GM21447 (cell line): Measurements from ENCODE around the gene NOA1.

Experiments used
- ATAC-seq: cut with Tn5 transposase; IDR thresholded peaks from one replicate; pipeline ENCODE4 v1.9.1; 2021; ENCODE audit not compliant: unreplicated experiment

The NOA1 gene

DNA sequence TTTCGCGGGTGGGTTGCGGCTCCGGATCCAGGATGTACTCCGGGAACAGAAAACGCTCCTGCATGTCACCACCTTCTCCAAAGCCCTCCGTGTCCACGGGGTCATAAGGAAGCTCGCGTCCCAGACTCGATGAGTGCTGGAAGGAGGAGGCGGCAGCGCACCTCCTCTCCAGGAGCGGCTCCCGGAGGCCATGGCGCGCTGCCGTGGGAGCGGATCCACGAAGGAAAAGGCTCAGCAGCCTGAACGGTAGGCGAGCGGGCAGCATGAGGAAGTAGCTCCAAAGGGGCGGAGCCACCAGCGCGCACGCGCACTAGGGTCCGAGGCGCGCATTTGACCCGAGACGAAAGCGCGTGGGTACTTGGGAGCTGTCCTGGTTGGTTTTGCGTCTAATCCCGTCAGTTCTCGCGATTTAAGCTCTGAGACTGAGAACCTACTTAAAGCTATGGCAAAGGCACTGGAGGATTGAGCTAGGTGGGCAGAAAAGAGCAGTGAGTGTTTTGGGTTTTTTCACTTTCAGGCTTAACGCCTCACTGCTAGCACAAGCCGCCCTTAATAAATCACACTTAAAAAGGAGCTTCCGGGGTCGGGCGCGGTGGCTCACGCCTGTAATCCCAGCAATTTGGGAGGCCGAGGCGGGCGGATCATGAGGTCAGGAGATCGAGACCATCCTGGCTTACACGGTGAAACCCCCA, at the start of gene NOA1:
Gene NOA1 (minus strand): TSS at position 286 of the 692 bp plus-strand sequence. CDS start 21 bp downstream, at position 265.
- peak; percentile 82 for ATAC-seq

DNA sequence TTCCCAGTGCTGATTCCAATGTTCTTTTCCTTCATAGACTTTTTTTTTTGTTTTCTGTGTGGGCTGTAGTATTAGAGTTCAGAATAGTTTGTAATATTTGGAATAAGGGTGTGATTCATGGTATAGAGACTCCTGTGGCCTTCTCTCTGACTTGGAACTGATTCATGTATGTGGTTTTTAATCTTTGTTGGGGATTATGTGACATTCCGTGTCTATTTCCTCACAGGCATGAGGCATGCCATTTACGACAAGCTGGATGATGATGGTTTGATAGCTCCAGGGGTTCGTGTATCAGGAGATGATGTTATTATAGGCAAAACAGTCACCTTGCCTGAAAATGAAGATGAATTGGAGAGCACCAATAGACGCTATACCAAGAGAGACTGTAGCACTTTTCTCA, 45.7 kb upstream of the NOA1 start:
- no peak for ATAC-seq

DNA sequence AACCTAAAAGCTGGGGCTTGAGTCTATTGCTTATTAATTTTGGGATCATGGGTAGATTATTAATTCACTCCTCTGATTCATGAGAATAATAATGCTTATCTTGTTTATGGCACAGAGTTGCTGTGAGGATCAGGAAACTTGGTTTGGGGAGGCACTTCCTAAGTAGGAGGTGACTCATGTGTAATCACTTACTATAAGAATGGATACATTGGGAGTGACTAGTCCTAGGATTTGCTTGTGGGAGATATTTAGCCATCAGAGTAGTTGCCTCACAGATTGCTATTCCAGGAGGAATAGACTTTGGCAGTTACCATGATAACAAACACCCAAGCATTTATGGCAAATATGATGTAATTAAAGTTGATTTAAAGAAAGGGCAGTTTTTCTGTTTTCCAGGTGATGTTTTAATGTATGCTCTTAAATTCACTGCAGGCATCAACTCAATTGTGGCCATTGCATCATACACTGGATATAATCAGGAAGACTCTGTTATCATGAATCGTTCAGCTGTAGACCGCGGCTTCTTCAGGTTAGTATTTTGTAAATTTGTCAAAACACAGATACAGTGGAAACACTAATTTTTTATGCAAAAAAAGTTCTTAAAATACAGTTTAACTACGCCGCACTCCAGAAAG, 43.2 kb upstream of the NOA1 start:
- ATAC-seq: no peak

DNA sequence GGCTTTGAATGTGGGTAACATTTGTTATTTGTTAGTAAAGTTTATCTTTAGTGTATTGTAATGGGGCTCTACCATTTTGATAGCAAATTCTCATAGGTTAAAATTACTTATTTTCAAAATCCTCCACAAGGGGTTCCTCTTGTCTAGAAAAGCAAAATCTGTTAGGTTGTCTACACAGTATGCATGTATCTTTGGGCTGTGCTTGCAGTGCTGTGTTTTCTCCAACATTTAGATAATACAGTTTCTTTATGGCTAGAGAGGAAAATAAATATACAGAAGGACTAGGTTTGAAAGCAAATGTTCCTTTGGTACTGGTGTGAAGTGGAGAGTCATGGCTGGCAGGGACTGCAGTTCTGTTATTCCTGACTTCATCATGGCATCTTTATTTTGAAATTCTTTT, 41.6 kb upstream of the NOA1 start:
- no peak for ATAC-seq

DNA sequence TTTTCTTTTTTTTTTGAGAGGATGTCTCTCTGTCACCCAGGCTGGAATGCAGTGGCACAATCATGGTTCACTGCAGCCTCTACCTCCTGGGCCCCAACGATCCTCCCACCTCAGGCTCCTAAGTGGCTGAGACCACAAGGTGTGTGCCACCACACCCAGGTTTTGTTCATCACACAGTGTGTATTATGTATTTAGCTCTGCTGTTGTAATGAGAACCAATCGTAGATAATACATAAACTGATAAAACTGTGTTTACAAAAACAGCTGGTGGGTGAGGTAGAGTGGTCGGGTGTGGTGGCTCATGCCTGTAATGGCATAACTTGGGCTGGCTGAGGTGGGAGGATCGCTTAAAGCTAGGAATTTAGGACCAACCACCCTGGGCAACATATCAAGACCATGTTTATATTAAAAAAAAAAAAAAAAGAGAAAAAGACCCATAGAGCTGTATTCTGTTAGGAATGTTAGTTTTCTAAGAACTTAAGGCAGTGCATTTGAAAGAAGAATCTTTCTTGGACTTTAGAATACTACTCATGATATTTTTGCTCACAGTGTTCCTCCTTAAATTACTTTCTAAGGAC, 36.2 kb upstream of the NOA1 start:
- no peak for ATAC-seq

DNA sequence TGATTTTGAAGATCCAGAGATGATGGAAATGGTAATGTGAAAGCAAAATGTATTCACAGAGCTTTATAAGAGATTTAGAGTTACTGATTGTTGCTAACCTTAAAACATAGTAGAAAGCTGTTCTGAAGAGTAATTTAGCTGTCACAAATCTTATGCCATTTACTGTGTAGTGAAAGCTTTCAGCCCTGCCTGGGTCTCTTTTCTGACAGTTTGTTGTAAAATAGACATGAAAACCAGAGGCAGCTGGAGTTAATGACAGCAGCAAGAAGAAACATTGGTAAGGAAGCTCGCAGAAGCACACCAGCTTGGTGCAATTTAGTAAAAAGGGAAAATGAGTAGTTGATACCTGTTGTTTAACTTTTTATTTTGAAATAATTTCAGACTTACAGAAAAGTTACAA, 22.3 kb upstream of the NOA1 start:
- ATAC-seq: no peak

DNA sequence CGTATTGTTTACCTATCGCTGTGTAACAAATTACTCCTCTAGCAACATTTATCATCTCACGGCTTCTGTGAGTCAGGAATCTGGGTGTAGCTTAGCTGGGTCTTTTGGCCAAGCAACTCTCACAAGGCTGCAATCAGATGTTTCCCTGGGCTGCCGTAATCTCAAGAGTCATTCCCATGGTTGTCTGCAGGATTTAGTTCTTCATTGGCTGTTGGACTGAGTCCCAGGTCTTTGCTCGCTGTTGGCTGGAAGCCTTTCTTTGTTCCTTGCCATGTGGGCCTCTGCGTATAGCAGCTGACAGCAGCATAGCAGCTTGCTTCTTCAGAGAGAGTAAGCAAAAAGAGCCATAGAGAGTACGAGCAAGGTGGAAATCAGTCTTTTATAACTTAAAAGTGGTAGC, 18.1 kb upstream of the NOA1 start:
- ATAC-seq: no peak

DNA sequence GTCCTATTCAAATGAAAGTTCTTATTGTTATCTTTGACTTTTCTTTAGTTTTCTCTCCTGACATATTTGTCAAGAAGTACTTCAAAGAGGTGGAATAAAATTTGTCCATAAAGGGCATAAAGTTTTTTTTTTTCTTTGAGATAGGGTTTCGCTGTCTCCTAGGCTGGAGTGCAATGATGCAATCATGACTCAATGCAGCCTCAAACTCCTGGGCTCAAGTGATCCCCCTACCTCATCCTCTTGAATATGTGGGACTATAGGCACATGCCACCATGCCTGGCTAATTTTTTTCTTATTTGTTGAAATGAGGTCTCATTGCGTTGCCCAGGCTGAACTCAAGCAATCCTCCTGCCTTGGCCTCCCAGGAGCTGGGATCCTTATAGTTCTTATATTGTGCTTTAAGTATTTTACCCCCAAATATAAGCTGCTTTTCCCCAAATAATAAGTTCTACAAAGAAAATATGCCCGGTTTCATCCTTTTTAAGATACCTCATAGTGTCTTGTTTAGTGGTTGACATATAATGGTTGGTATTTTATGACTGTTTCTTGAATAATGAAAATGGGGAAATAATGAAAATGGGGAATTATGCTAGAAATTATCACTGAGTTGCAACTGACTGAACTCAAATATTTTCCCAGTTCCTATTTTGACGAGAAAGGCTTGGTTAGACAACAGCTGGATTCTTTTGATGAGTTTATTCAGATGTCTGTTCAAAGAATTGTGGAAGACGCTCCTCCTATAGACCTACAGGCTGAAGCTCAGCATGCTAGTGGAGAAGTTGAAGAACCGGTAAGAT, 12.9 kb upstream of the NOA1 start:
- no peak for ATAC-seq

DNA sequence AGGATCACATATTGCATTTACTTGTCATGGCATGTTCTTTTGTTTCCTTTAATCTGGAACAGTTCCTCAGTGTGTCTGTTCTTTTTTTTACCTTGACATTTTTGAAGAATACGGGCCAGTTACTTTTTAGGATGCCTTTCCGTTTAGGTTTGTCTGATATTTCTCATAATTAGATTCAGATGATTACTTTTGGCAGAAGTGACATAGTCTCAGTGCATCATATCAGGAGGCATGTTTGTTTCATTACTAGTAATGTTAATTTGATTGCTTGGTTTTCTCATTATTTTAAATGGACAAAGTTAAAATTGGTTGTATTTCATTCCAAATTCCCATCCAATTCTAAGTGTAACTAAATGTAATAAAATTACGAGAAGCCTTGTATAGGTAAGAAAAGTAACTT, 9.5 kb upstream of the NOA1 start:
- no peak for ATAC-seq

DNA sequence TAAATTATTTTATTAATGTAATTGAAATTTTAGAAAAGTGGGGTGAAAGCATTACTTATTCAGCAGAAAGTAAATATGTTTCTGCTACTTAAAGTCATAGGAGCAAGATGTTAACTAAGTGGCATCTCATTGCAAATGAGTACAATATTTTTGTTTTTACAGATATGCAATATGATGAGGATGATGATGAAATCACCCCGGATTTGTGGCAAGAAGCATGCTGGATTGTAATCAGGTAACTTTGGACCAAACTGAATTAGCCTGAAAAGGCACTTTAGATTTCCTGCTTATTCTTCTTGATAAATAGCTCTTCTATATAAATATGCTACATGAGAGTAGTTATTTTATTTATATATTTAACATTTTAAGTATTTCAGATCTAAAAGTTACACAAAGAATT, 8.8 kb upstream of the NOA1 start:
- ATAC-seq: no peak

DNA sequence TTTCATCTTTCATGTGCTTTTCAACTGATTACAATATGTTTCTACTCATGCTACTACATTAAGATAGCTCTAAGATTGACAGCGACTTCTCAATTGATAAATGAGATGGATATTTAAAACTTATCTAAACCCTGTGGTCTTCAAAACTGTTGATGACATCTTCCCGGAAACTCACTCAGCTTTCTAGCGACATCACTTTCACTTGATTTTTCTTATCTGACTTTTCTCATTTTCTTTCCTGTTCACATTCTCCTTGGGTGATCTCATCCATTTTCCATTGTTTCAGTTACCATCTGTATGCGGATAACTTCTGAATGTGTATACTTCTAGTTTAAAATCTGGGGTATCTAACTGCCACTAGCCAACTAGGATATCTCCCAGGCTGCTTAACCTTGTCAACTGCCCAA, 4.4 kb upstream of the NOA1 start:
- ATAC-seq: no peak

DNA sequence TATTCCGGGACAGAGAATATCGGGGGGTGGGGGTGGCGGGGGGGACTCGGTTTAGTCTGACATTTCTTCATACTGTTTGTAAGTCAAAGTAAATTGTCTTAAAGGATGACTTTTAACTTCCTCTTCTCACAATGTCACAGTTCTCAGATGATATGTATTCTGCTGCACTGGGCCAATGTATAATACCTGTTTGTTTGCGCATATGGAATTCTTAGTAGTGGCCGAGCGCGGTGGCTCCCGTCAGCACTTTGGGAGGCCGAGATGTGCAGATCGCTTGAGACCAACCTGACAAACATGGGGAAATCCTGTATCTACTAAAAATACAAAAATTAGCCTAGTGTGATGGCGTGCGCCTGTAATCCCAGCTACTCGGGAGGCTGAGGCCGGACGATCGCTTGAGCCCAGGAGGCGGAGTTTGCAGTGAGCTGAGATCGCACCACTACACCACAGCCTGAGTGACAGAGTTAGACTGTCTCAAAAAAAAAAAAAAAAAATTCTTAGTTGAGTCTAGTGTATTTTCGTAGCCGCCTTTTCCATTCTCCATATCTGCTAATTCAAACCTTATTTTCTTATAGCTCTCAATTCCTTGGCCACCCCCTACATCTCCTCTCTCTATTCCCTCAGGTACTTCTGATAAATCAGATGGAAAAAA, 2.1 kb upstream of the NOA1 start:
- no peak for ATAC-seq

DNA sequence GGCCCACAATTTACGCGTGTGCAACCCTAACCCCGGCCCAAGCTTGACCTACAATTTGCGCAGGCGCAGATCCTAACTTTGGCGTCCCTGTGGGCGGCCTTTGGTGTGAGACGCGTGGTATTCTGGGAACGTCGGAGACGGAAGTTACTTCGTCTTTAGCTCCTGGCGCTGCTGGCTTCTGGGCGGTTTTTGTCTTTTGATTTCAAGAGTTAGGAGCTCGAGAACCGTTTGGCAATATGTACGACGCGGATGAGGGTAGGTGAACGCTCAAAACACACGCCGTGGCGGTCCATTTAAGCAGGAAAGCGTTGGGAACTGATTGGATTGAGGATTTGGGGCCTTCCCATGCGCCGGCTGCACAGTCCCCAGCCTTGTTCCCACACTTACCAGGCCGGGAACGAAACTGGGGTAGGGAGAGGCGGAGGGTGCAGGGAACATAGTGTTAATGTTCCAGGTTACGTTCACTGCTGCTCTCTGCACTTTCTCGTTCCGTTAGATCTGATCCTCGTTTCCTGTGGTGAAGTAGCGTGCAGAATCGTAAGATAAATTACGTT, 1.4 kb upstream of the NOA1 start, which contains the start of gene POLR2B:
Gene POLR2B (plus strand): TSS at position 147 of the 554 bp plus-strand sequence. CDS start 90 bp downstream, at position 237.
- peak; percentile 49 for ATAC-seq

DNA sequence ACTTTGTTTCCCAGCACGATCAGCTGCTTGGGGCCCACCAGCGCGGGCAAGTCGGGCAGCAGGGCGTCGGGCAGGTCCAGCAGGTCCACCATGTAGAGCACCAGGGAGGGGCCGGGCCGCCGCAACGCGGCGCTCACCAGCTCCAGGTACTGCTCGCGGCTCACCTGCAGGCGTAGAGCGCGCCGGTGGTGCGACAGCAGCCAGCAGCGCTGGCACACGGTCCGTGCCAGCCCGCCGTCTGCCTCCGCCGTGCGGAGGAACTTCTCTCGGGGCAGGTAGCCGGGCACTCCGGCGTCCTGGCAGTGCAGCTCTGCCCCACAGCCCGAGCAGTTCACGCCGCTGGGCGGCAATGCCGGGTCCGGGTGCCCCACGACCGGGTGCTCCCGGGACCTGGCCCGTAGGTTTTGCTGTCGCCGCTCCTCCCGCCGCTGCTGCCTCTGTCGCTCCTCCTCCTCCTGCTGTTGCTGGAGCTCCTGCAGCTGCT, 527 bp downstream of the NOA1 start:
- peak; percentile 19 for ATAC-seq

DNA sequence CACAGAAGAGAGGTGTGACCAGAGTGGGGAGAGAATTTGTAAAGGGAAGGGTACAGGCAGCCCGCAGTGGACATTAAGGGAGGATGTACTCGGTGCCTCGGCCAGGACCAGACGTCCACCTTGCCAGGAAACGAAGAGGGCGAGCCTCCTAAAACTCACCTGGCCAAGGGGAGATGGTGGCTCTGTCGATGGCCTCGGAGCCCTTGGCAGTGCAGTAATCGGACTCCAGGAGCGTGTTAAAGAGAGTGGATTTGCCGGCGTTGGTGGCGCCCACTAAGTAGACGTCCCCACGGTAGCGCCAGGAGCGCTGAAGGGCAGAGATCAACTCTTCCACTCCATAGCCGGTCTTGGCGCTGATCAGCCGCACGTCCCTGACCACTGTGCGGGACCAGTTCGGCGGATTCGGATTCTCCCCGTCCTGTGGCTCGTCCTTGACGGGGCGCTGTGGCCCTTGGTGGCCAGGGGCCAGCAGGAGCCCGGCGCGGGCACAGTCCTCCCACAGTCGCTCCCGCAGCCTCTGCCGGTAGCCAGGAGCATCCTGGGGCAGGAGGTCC, 1.0 kb downstream of the NOA1 start:
- ATAC-seq: no peak

DNA sequence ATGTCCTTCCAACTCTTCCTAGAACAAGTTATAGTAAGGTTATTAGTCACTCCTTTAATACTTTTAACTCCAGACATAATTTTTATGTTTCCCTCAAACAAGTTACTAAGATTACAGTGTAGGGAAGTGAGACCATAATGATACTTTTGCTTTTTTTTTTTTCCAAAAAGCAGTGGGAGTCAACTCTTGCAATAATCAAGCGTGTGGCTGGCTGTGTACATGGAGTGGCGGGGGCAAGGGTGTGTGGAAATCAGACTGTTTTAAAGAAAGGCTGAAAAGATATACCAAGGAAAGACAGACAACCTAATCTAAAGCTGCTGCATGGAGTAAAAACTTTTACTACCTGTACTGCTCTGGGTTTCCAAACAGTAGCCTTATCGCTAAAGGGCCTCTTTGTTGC, 4.1 kb downstream of the NOA1 start:
- no peak for ATAC-seq

DNA sequence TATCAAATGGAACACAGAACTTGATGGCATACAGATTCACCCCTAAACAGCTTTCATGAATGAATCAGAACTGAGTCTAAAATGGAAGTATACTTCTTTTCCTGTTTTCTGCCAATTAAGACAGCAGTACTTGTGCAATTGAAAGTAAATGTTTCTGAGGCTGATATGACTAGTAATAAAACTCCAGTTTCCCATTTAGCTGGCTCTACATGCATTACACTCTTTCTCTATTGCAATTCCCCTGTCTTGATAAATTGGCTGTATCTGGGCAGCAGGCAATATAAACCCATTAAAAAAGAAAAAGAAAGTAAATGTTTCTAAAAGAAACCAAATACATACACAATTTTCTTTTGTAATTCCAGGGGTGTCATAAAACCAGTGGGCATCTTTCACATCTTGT, 4.6 kb downstream of the NOA1 start:
- no peak for ATAC-seq

DNA sequence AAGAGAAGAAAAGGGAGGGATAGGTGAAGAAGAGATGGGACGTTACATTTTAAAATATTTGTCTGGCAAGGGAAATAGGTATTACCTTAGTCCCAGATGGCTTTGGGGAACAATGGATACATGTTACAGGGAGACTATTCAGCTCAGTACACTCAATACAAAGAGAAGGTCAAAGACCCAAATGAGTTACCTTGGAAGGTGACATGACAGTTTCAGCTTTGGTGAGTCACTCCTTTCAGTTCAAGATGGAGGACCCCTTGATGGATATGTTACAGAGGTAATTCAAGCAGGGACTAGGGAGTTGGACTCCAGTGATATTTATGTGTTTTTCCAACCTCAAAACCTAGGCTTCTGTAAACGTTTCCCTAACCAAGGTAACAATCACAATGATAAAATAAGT, 5.0 kb downstream of the NOA1 start:
- ATAC-seq: no peak

DNA sequence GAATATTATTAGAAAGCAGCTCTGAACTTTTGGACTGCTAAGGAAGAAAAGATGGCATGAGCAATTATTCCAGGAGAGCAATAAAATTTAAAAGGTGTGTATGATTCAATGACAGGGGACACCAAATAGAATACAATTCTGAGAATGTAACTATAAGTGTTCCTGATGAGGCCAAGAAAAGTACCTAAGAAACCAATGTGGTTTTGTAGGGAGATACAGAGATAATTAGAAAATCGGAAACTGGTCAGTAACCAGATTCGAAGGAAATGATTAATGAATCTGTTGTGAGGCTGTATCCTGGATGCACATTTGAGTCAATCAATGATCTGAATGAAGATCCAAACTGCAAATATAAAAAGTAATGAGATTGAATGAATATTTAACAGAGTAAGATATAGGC, 6.0 kb downstream of the NOA1 start:
- ATAC-seq: no peak

DNA sequence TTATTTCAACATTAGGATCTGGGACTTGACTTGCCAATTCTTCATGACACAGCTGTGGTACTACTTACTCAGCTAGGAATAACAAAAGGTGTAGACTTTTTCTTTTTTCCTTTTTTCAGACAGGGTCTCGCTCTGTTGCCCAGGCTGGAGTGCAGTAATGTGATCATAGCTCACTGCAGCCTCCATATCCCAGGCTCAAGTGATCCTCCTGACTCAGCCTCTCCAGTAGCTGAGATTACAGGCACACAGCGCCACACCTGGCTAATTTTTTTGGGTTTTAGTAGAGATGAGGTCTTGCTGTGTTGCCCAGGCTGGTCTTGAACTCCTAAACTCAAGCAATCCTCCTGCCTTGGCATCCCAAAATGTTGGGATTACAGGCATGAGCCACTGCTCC, 16.3 kb downstream of the NOA1 start:
- ATAC-seq: no peak
